GM19455 (cell line): ENCODE data around the gene URM1.

Source experiments
- ATAC-seq: cut with Tn5 transposase; IDR thresholded peaks from one replicate; pipeline ENCODE4 v1.9.1; 2021; ENCODE audit not compliant: unreplicated experiment

Gene URM1

GRCh38 chr9:128384801-128385495 is 13.8 kb downstream of the URM1 start:
- ATAC-seq: no peak

DNA sequence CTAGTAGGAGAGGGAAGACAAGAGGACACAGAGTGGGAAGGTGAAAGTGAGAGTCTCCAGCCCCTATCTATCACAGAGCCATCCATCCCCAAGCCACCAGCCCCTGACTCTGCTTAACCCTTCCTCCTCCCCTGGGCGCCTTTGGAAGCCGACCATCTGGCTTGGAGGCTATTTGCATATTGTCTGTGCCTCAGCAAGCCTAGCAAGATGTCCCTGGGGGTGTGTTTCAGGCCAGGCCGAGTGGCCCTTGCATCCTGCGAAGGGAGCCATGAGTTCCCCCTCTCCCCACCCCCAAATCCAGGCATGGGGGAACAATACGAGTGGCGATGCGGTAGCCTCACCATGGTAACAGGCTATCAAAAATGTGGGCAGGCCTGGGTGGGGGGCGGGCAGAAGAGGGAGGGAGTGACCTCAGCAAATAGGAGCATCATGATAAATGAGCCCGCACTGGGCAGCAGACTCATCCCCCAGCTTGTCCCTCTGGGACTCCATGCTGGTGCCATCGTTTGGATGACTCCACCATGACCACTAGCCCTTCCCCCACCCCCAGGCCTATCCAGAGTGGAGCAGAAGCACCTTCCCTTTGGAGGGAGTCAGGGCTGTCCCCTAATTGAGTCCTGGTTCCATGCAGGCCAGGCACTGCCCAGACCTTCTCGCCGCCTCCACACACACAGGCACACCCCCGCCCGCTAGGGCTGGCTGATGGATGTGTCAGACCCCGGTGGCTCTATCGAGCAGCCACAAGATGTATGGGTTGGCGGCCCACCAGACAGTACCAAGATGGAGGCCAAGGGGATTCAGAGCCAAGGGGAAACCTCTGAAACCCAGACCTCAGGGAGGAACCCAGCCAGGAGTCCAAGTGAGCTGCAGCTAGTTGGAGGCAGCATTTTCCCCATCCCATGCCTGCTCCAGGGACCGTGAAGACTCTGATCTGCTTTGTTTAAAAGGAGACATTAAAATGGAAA is 14.6 kb downstream of the URM1 start:
- no peak for ATAC-seq

GRCh38 chr9:128388150-128388549 is 17.0 kb downstream of the URM1 start:
- no peak for ATAC-seq

- no peak for ATAC-seq
These were observed 18.4 kb downstream of the URM1 start for GRCh38 chr9:128389395-128390149.

DNA sequence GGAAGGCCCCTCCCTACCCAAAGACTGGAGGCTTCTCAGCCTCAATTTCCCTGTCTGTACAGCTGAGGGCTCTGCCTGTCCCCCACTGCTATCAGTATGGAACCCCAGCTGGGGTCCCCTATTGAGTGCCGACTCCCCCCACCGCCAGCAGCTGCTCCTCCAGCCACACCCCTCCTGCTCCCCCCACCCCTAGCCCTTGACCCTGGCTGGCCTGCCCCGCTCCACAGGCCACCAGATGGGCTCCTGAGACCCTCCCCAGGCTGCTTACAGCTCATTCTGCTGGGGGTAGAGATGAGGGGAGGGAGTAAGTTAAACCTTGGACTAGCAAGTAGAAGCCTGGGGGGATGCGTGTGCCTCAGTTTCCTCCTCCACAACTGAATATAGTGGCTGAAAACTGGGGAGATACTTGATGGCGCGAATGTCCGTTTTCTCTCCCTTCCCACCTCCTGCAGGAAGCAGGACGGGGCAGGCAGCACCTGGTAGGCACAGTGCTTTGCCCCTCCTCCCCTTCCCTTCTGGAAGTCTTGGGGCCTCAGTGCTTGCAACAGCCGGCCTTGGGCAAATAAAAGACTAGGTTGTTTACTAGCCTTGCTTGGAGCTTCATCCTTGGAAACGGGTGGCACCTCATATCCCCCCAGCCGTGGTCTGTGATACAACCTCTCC is 19.1 kb downstream of the URM1 start:
- no peak for ATAC-seq

DNA sequence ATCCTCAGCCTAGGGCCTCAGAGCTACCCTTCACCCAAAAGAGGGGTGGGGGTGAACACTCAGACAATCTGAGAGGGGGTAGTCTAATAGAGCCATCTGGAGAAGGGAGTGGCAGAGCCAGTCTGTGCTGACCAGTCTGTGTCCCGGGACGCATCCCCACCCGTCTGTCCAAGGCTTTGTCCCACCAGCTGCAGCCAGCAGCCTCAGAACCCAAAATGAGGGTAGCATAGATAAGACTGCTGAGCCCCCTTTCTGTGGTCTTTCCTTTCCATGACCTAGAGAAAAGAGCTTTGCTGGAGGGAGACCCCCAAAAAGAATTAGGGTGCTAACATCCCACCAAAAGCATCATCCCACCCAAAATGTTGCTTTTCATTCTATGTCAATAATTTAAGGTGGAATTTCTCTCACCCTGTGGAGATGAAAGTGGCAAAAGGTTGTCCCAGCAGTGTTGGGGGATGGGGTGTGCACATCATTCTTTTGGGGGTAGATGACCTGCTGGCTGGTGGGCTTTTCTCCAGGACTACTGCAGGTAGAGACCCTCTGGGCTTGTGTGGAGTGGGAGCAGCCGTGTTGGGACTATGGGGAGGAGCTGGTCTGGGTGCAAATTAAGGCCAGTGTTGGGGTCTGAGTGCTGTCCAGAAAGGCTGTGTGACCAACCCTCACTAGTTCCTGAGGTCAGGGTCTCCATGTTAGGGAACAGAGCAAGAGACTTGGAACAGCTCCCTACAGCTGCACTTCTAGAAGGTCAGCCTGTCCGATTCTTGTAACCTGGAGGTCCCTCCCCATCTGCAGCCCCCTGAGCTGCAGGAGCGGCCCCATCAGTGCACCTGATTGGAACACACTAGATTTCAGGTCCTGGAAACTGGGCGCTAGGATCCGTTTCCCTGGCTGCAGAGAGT is 19.9 kb downstream of the URM1 start:
- no peak for ATAC-seq

GRCh38 chr9:128391956-128392301 is 20.8 kb downstream of the URM1 start:
- ATAC-seq: no peak

- ATAC-seq: no peak
These were observed 21.3 kb downstream of the URM1 start for GRCh38 chr9:128392302-128393144.

DNA sequence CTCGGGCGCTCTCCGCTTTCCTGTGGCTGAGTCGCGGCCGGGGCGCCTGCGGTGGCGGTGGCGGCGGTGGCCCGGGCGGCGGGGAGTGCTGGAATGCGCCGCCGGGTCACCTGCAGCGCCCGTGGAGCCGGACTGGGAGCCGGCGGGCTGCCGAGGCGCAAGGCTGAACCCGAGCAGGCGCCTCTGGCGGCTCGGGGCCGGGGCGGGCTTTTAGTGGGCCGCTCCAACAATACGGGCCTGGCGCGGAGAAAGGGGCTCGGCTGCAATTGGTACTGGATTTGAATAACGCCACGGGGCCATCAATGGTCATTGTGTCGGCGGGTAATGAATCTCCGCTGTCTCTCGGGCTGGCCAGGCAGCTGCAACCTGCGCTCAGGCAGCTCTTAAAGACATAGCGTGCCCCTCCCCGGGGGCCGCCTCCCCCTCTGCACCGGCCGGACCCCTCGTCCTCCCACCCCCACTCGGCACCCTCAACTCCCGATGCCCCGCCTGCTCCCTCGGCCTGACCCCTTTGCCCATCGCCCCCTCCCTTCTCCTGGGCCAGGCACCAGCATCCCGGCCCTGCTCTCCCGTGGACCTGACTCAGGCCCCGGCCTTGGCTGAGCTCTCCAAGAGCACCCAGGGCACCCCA is 22.1 kb downstream of the URM1 start:
- ATAC-seq: no peak

GRCh38 chr9:128393970-128394369 is 22.8 kb downstream of the URM1 start:
- ATAC-seq: no peak

DNA sequence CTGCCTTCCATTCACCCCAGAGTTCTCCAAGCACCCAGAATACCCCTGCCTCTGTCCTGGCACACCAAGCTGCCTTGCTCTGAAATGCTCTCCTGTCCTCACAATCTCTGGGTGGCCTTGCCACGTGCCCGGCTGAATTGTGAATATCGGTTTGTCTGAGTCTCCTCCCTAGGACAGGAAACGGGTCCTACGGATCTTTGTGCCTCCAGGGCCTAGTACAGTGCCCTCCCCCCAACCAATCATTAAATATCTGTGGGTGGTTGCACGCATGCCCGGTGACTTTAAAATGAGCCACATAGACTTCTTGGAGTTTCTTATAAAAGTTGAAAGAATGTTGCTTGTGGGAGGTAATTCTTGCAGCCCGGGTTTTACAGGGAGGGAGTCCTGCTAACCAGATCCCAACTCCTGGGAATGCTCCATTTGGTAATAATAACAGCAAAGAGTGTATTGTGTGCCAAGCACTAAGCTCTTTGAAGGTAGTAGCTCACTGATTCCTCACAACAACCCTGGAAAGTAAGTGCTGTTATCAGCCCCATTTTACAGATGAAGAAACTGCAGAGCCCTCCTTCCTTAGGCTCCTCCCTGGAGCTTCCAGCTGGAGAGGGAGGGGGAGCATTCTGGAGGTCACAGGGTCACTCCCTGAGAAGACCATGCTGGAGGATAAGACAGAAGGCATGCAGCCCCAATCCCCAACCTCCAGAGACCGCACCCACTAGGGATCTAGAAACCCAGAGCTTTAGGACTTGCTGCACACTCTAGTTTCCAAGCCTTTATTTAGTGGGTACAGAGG is 23.4 kb downstream of the URM1 start:
- no peak for ATAC-seq

GRCh38 chr9:128396970-128397613 is 25.9 kb downstream of the URM1 start:
- no peak for ATAC-seq

- ATAC-seq: no peak
These were observed 26.7 kb downstream of the URM1 start for GRCh38 chr9:128397831-128398230.

GRCh38 chr9:128399861-128400260 is 28.7 kb downstream of the URM1 start:
- ATAC-seq: no peak

GRCh38 chr9:128404560-128404959 is 33.4 kb downstream of the URM1 start:
- ATAC-seq: no peak

DNA sequence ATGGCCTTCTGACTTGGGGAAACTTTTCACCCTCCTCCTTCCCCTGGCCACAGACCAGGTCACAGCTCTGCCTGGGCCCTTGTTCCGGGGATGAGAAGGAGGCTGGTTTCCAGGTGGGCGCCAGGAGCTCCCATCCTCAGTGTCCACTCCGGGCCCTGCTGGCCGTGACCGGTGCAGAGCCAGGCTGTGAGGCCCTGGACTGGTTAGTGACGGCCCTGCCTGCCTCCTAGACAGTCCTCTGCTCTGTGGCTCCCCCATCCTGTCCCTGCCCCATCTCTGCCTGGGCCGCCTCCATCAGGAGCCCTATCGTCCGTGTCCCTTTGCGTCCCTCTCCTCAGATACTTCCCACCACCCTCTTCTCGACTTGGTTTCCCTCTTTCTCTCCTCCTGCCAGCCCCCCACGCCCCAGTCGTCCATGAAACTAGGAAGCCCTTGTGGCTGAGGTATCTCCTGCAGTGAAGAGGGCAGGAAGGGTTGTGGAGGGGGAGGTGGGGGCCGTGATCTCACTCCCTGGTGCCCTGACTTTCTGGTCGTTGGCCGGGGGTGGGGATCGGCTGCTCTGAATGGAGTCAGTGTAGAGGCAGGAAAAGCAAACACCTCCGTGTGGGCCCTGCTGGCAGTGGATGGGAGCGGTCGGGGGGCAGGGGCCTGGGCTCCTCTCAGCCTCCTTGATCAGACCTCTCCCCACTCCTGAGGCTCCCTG is 34.1 kb downstream of the URM1 start:
- no peak for ATAC-seq

DNA sequence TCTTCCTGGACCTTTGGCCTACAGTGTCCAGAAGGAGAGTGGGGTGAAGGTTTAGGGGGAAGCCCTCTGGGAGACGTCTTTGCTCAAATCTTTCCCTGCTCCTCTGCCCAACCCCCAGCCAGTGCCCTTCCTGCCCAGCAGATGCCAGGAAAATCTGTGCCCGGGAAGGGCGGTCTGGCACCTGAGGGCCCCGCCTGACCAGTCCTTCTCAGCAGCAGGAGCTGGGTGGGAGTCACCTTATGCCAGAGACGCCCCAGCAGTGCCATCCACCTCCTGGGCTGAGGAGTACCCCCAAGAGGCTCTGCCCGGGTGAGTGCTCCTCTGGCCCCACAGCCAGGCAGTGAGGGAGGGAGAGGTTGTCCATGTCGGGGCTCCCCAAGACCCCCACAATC is 34.6 kb downstream of the URM1 start:
- no peak for ATAC-seq
